Activated naive CD8-positive, alpha-beta T cell treated with anti-CD3 and anti-CD28 coated beads, Interleukin-2, amount 50 U/mL, for 24 hours (primary cell): ENCODE results near the gene MS4A15.

Experiments
- ATAC-seq: fragments of 150-1000 bp; cut with Tn5 transposase; one replicate; pipeline ENCODE4 v1.10.0; 2021
- DNase-seq: peaks from one replicate; pipeline ENCODE4 v3.0.0; 2021
- H3K27ac Mint-ChIP-seq: one replicate; pipeline ENCODE4 v1.8.0; 2021; ENCODE audit warnings: mild to moderate bottlenecking, mixed read lengths
- H3K27me3 Mint-ChIP-seq: one replicate; pipeline ENCODE4 v1.8.0; 2021; ENCODE audit warnings: mixed read lengths
- H3K36me3 Mint-ChIP-seq: one replicate; pipeline ENCODE4 v1.8.0; 2021; ENCODE audit warnings: low read depth, mixed read lengths
- H3K4me1 Mint-ChIP-seq: one replicate; pipeline ENCODE4 v1.8.0; 2021; ENCODE audit warnings: mixed read lengths
- H3K4me3 Mint-ChIP-seq: one replicate; pipeline ENCODE4 v1.8.0; 2021; ENCODE audit warnings: mild to moderate bottlenecking, moderate library complexity, mixed read lengths
- H3K9me3 Mint-ChIP-seq: one replicate; pipeline ENCODE4 v1.8.0; 2021; ENCODE audit warnings: mixed read lengths

Gene MS4A15

DNA sequence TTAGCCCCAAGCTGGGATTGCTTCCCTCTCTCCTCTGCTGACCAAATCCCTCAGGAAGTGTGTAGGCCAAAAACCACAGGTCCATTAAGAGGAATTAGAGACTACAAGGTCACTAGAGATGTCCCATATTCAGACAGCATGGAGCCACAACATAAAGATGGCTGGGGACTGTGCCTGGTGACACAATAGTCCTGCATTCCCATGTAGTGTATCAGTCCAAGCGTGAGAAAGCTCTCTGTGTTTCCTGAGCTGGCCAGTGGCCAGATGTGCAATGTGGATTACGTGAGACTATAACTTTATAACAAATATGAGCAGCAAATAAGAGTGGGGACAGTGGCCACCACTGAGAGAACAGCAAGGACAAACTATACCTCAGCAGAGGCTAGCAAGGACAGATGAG, 20.9 kb downstream of the MS4A15 start:
- H3K4me1 Mint-ChIP-seq = peaks cover 8% of the 10 kb centered on the region
- H3K4me3 Mint-ChIP-seq = no peak overlapping the region
- no peaks in the 10 kb centered on the region for H3K9me3 Mint-ChIP-seq
- peaks cover 2% of the 10 kb centered on the region for H3K27me3 Mint-ChIP-seq
- no peak overlapping the region for H3K27ac Mint-ChIP-seq
- ATAC-seq = no peak
- no peaks in the 10 kb centered on the region for H3K36me3 Mint-ChIP-seq
- DNase-seq = no peak

DNA sequence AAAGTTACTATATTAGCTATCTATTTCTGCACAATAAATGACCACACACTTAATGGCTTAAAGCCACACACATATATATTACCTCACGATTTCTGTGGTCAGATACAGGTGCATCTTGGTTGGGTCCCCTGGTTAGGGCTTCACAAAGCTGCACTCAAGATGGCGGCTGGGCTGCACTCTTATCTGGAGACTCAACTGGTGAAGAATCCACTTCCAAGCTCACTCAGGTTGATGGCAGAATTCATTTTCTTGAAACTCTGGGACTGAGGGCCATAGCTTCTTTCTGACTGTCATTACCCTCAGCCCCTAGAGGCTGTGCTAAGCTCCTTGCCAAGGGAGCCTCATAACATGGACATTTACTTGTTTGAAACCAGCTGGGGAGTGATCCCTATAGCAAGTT, 23.4 kb downstream of the MS4A15 start:
- no peaks in the 10 kb centered on the region for H3K36me3 Mint-ChIP-seq
- H3K4me1 Mint-ChIP-seq = peaks cover 2% of the 10 kb centered on the region
- no peak overlapping the region for H3K4me3 Mint-ChIP-seq
- ATAC-seq = no peak
- no peak for DNase-seq
- no peaks in the 10 kb centered on the region for H3K9me3 Mint-ChIP-seq
- H3K27me3 Mint-ChIP-seq = peaks cover 2% of the 10 kb centered on the region
- H3K27ac Mint-ChIP-seq = no peak overlapping the region

DNA sequence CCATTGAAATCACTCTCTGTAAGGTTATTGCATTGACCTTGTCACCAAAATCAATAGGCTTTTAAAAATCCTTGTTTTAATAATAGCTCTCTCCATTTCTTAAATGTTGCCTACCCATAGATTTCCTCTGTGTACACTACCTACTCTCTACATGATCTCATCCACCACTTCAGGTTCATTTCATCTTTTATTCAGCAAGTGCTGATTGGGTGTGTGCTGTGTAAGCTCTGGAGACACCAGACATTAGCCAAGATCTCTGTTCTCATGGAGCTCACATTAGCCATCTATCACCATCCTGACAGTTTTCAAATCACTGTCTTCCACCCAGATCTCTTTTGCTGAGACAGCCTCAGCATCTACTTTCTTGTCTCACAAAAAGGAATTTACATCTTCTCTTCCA, 24.1 kb downstream of the MS4A15 start:
- Mint-ChIP-seq H3K27ac (no peak overlapping the region), H3K4me3 (no peak overlapping the region), H3K4me1 (no peaks in the 10 kb centered on the region), H3K27me3 (no peaks in the 10 kb centered on the region), H3K9me3 (no peaks in the 10 kb centered on the region), H3K36me3 (no peaks in the 10 kb centered on the region)
- DNase-seq (no peak), ATAC-seq (no peak)

DNA sequence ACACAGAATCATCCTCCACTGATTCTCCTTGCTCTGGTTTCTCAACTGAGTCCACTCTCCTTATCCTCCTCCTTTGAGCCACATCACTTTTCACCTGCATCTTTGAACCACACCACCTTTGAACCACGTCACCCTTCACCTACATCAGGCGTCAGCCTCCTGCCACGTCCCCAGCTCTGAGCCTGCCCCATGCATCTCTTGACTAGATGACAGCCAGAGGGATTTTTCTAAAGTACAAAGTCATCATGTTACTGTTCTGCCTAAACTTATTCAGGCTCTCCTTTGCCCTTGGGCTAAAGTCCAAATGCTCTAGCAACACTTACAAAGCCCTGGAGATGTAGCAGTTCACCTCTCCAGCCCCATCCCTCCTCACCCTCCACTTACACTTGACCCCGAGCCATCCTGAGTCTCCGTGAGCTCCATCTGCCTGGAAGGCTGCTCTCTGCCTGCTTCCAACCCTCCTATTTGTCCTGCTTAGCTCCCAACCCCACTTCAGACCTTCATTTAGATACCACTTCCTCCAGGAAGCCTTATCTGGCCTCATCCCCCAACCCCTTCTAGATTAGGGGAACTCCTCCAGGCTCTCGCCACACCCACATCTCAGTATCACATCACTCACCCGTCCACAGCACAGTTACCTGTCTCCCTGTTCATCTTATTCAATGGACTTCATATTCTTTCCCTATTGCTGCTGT, 24.8 kb downstream of the MS4A15 start:
- ATAC-seq (no peak), DNase-seq (no peak)
- no peaks in the 10 kb centered on the region for H3K27me3 Mint-ChIP-seq
- no peaks in the 10 kb centered on the region for H3K9me3 Mint-ChIP-seq
- H3K27ac Mint-ChIP-seq = no peak overlapping the region
- H3K4me1 Mint-ChIP-seq = no peaks in the 10 kb centered on the region
- H3K4me3 Mint-ChIP-seq = no peak overlapping the region
- H3K36me3 Mint-ChIP-seq = no peaks in the 10 kb centered on the region

DNA sequence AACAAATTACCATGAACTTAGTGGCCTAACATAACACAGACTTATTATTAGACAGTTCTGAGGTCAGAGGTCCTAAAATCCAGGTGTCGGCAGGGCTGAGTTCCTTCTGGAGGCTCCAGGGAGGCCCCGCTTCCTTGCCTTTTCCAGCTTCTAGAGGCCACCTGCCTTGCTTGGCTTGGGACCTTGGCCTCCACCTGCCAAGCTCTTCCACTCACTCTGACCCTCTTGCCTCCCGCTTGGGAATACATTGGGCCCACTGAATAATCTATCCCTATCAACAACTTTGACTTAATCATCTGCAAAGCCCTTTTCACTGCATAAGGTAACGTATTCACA, 25.3 kb downstream of the MS4A15 start:
- Mint-ChIP-seq H3K27me3 (no peaks in the 10 kb centered on the region), H3K36me3 (no peaks in the 10 kb centered on the region), H3K9me3 (no peaks in the 10 kb centered on the region), H3K4me1 (no peaks in the 10 kb centered on the region), H3K4me3 (no peak overlapping the region), H3K27ac (no peak overlapping the region)
- no peak for DNase-seq
- ATAC-seq = no peak

DNA sequence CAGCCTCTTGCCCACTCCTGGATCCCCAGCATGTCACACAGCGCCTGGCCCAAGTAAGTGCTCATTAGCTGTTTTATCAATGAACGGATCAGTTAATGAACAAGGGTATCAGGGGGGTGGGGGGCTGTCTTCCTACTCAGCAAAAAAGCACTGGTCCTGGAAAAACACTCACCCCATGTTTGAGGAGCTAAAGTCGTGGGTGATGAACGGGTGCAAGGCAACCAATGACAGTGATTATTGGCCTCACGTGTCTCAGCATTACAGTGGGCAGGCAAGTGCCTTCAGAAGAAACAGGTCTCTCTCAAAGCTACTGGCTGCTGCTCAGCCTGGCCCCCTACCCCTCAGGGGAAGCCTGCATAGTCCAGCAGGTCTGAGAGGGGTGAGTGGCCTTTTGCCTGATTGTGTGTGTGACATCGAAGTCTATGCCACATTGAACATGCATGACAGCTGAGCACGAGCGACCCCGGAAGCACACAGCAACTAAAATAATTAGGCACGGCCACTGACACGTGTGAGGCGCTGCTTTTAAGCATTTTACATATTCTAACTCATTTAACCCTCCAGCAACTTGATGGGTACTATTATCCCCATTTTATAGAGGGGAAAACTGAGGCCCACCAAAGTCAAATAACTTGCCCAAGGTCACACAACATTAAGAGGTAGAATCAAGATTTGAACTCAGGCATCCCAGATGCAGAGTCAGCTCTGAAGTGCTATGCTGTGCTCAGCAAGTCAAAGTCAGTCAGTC, 25.9 kb downstream of the MS4A15 start:
- H3K9me3 Mint-ChIP-seq = no peaks in the 10 kb centered on the region
- no peak for DNase-seq
- no peak for ATAC-seq
- H3K36me3 Mint-ChIP-seq = no peaks in the 10 kb centered on the region
- no peaks in the 10 kb centered on the region for H3K4me1 Mint-ChIP-seq
- no peak overlapping the region for H3K27ac Mint-ChIP-seq
- H3K4me3 Mint-ChIP-seq = no peak overlapping the region
- H3K27me3 Mint-ChIP-seq = no peaks in the 10 kb centered on the region

DNA sequence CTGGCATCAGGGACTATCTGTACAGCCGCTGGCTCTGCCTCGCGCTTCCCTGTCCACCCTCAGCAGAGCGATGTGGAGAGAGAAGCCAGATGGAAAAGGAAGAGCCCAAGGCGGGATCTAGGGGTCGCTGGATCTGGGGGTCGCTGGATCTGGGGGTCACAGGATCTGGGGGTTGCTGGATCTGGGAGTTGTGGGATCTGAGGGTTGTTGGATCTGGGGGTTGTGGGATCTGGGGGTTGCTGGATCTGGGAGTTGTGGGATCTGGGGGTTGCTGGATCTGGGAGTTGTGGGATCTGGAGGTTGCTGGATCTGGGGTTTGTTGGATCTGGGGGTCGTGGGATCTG, 26.4 kb downstream of the MS4A15 start:
- no peaks in the 10 kb centered on the region for H3K27me3 Mint-ChIP-seq
- H3K27ac Mint-ChIP-seq = no peak overlapping the region
- ATAC-seq (no peak), DNase-seq (no peak)
- H3K4me3 Mint-ChIP-seq = no peak overlapping the region
- no peaks in the 10 kb centered on the region for H3K4me1 Mint-ChIP-seq
- no peaks in the 10 kb centered on the region for H3K36me3 Mint-ChIP-seq
- H3K9me3 Mint-ChIP-seq = no peaks in the 10 kb centered on the region

DNA sequence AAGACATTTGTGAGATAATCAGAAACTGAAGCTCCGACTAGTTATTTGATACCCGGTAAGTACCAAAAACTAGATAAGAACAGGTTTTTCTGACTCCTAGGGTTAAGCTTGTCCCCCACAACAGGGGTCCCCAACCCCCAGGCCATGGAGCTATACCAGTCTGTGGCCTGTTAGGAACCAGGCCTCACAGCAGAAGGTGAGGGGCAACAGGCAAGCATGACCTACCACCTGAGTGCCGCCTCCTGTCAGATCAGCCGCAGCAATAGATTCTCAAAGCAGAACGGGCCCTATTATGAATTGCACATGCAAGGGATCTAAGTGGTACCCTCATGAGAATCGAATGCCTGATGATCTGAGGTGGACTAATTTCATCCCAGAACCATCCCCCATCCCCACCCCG, 27.2 kb downstream of the MS4A15 start:
- Mint-ChIP-seq H3K36me3 (no peaks in the 10 kb centered on the region), H3K27me3 (no peaks in the 10 kb centered on the region), H3K4me3 (no peak overlapping the region), H3K27ac (no peak overlapping the region), H3K9me3 (no peaks in the 10 kb centered on the region), H3K4me1 (no peaks in the 10 kb centered on the region)
- no peak for DNase-seq
- ATAC-seq = no peak

DNA sequence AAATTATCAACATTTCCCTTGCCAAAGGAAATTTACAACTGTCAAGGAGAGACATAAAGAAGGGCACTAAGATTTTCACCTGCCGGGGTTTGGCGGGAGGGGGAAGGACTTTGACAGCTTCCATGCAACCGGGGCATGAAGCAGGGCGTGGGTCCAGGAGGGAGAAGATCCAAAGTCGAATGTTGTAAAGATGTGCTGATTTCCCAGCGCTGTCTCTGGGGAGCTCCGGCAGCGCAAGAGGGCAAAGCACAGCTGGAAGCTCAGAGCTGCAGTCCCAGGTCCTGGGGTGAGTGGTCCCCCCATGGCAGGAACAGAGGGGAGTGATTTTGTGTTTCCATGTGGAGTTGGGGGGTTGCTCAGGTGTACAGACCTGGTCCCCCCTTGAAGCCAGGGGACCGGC, 28.5 kb downstream of the MS4A15 start, which contains the start of gene MS4A10:
MS4A10 (plus strand) TSS at position 198 of the 400 bp plus-strand sequence. CDS start 5,003 bp downstream, outside the sequence.
- Mint-ChIP-seq H3K9me3 (no peaks in the 10 kb centered on the region), H3K4me1 (no peaks in the 10 kb centered on the region), H3K27ac (no peak within 1 kb of the TSS), H3K4me3 (no peak within 1 kb of the TSS), H3K36me3 (no peaks in the 10 kb centered on the region), H3K27me3 (no peaks in the 10 kb centered on the region)
- ATAC-seq (no peak), DNase-seq (no peak)

DNA sequence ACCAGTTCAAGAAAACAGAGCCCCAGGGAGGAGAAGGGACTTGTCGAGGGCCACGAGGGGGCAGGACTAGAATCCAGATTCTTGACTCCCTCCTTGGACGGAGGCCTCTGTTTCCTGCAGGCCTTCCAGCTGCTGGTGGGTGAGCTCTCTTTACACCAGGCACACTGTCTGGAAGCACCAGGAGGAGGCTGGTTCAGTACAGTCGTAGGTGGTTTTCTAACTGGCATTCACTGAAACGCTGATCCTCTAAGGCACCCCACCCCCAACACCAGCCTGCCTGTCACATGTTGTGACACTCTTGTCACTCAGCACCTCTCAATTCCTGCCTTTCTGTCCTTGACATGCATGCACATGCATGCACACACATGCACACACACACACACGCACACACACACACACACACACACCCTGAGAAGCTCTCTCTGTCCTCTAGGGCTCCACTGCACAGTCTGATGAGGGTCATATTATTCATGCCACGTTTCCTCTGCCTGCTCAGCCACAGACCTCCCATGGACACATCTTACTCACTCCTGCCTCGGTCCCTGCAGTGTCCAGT, 29.2 kb downstream of the MS4A15 start:
- Mint-ChIP-seq H3K4me3 (no peak overlapping the region), H3K9me3 (no peaks in the 10 kb centered on the region), H3K27ac (no peak overlapping the region), H3K4me1 (no peaks in the 10 kb centered on the region), H3K36me3 (no peaks in the 10 kb centered on the region), H3K27me3 (no peaks in the 10 kb centered on the region)
- no peak for ATAC-seq
- DNase-seq = no peak

DNA sequence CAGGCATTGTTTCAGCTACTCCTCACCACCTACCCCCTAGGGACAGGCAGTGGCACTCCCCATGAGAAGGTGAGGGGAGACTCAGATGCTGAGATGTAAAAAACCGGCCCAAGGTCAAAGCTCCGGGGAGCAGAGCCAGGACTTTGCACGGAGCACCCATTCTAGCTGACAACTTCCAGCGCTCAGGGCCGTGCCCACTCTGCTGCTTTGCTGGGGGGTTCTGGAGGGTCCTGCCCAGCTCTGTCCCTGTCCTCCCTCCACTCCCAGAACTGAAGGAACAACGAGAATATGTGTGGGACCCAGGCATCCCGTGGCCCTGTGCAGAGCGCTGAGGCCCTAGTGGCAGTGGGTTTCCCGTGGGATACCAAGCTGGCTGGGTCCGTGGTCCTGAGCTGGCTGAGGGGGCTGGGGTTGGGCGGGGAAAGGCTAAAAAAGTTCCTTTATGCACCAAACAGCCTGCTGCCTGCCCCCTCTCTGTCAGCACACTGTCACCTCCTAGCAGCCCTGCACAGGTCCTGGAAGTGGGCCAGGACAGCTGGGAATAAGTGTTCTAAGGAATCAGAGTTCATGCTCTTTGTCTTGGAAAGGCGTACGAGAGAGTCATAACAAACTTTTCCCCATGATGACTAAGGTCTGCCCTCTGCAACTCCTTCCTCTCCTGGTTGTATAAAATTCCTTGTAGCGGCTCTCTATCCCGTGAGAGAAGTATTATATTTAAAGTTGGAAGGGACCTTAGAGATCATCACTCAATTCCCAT, 30.3 kb downstream of the MS4A15 start:
- Mint-ChIP-seq H3K27me3 (no peaks in the 10 kb centered on the region), H3K9me3 (no peaks in the 10 kb centered on the region), H3K36me3 (no peaks in the 10 kb centered on the region), H3K4me1 (no peaks in the 10 kb centered on the region), H3K4me3 (no peak overlapping the region), H3K27ac (no peak overlapping the region)
- ATAC-seq (no peak), DNase-seq (no peak)

DNA sequence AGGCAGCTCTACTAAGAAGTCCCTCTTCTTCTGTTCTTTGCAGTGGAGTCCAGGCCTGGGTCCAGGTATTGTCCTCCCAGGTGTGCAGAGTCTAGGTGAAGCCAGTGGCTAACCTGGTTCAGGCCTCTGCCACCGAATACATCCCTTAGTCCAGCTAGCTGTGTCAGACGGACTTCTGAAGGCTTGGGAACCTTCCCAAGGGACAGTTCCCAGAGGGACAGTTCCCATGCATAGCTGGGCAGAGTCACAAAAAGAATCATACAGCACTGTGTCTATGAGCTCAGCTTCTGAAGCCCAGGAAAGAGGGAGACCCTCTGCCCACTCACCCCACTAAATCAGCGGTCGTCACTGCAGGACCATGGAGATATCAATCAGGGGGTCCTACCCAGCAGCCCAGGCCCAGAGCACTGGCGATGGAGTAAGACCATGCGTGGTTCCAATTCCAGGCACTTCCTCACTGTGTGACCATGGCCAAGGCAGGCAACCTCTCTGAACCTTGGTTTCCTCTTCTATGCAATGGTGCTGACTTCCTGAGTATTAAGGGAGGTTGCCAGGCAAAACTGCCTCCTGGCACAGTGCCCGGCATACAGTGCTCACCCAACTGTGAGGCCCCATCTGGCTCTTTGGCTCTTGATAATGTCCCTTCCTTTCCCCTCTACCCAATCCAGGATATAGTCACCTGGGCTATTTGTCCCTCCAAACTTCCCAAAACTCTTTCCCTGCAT, 31.9 kb downstream of the MS4A15 start:
- Mint-ChIP-seq H3K4me3 (no peak overlapping the region), H3K4me1 (no peaks in the 10 kb centered on the region), H3K27ac (no peak overlapping the region), H3K27me3 (no peaks in the 10 kb centered on the region), H3K36me3 (no peaks in the 10 kb centered on the region), H3K9me3 (no peaks in the 10 kb centered on the region)
- ATAC-seq (no peak), DNase-seq (no peak)

DNA sequence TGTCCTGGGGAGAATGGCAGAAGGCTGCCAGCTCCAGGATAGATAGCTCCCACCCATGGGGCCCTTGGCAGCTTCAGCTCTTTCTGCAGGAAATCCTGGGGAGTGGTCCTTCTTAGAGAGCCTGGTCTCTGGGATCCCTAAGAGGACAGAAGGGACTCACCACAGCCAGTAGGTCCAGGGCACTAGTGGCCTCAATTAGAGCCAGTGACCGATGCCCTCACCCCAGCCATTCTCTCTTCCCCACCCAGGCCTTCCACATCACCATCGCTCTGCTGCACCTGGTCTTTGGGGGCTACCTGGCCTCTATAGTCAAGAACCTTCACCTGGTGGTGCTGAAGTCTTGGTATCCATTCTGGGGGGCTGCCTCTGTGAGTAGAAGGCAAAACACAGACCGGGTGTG, 34.1 kb downstream of the MS4A15 start:
- no peaks in the 10 kb centered on the region for H3K9me3 Mint-ChIP-seq
- DNase-seq (no peak), ATAC-seq (no peak)
- no peaks in the 10 kb centered on the region for H3K36me3 Mint-ChIP-seq
- H3K27me3 Mint-ChIP-seq = no peaks in the 10 kb centered on the region
- no peak overlapping the region for H3K27ac Mint-ChIP-seq
- no peak overlapping the region for H3K4me3 Mint-ChIP-seq
- H3K4me1 Mint-ChIP-seq = no peaks in the 10 kb centered on the region

DNA sequence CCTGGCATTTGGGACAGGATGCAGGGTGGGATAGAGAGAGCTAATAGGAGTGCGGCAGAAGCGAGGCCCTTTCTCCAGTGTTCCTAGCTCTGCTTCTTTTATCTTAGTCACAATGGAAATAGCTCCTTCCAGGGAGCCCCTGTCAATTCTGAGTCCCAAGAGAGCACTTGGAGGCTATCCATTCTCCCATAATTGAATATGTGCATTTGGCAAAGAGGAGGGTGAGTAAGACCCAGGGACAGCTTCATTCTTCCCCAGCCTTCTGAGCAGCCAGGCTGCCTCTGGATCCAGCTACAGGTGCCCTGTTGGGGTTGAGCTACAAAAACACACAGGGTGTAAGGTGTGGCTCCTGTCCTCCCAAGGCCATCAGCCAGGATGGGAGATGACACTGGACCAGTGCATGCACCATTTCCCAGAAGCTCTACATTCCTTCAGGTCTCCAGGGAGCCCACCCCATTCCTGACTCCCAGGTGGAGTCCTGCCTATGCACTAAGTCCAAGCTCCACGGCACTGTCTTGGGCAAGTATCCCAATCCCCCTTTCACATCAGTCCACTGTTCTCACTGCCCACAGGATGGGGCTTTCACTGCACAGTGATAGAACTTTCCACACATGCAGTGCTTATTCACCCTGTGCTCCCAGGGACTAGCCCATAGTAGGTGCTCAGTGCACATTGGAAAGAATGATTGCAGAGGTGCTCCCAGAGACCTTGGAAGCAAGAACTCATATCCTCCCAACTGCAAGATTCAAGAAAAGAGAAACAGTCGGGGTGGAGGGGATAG, 34.7 kb downstream of the MS4A15 start:
- H3K4me3 Mint-ChIP-seq = no peak overlapping the region
- ATAC-seq (no peak), DNase-seq (no peak)
- H3K27ac Mint-ChIP-seq = no peak overlapping the region
- no peaks in the 10 kb centered on the region for H3K9me3 Mint-ChIP-seq
- H3K36me3 Mint-ChIP-seq = no peaks in the 10 kb centered on the region
- H3K27me3 Mint-ChIP-seq = no peaks in the 10 kb centered on the region
- H3K4me1 Mint-ChIP-seq = no peaks in the 10 kb centered on the region
